ENCODE data around the gene PDK2.

- no peak for TF ChIP-seq CTCF (conservative IDR thresholded peaks at IDR 0.05; ENCODE audit: low read depth, low read length)
- TF ChIP-seq EZH2 (IDR thresholded peaks at IDR 0.05; ENCODE audit: borderline replicate concordance, low read depth, low read length, poor library complexity, severe bottlenecking): no peak
Observed at GRCh38 chr17:50074227-50074626, 20.9 kb upstream of the PDK2 start.

All from A673 (cell line).